ENCODE results near the gene APOA5.

GRCh38 chr11:116788975-116789374, 2.7 kb downstream of the APOA5 start:
- no peak for TF ChIP-seq CTCF (conservative IDR thresholded peaks at IDR 0.05)
- TF ChIP-seq EZH2 (IDR thresholded peaks at IDR 0.05; ENCODE audit: low read depth) = no peak

Measured in PC-9 (cell line).